Measurements from ENCODE around the gene HABP4.

DNA sequence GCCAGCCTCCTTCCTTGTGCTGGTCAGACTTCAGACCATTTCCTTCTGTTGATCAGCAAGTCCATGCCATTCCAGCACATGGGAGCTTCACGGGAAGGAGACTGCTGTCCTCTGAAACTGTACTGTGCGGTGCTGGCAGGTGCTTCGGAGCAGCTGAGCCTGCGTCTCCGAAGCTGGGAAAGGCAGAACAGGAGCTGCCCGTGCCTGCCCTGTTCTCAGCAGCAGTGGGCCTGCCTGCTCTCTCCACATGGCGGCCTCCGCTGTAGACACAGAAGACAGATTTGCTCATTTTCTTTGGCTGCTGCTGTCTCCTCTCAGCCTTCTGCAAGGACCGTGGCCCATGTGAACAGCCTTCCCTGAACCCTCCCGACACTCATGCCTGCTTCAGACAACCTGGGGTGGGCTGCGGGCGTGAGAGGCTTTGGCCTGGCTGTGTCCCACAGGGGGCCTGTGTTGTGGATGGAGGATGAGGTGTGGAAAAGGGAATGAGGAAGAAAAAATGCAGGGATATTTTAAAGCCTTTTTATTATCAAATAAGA is 43.1 kb downstream of the HABP4 start:
- TF ChIP-seq, protein P1, sequence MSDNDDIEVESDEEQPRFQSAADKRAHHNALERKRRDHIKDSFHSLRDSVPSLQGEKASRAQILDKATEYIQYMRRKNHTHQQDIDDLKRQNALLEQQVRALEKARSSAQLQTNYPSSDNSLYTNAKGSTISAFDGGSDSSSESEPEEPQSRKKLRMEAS (IDR thresholded peaks at IDR 0.05; ENCODE audit: low read depth, low read length), result no peak
- TF ChIP-seq, protein P2, sequence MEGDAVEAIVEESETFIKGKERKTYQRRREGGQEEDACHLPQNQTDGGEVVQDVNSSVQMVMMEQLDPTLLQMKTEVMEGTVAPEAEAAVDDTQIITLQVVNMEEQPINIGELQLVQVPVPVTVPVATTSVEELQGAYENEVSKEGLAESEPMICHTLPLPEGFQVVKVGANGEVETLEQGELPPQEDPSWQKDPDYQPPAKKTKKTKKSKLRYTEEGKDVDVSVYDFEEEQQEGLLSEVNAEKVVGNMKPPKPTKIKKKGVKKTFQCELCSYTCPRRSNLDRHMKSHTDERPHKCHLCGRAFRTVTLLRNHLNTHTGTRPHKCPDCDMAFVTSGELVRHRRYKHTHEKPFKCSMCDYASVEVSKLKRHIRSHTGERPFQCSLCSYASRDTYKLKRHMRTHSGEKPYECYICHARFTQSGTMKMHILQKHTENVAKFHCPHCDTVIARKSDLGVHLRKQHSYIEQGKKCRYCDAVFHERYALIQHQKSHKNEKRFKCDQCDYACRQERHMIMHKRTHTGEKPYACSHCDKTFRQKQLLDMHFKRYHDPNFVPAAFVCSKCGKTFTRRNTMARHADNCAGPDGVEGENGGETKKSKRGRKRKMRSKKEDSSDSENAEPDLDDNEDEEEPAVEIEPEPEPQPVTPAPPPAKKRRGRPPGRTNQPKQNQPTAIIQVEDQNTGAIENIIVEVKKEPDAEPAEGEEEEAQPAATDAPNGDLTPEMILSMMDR (IDR thresholded peaks at IDR 0.05 in 2 of 3, conservative IDR thresholded peaks at IDR 0.05 in 1 of 3; ENCODE audit: control insufficient read depth in 2 of 3, extremely low read depth in 1 of 3, insufficient read depth in 1 of 3, low read depth in 3 of 3, low read length in 3 of 3), result no peak
- TF ChIP-seq CHD2 (IDR thresholded peaks at IDR 0.05; ENCODE audit: borderline replicate concordance, low read depth, low read length), result no peak

Data from GM12878 (cell line).